HG03175 (cell line): ENCODE measurements around the gene TRIM59.
A peak's percentile ranks its signal among the peaks of the same experiment; 100 is the strongest.

Source experiments
- ATAC-seq: cut with Tn5 transposase; IDR thresholded peaks from one replicate; pipeline ENCODE4 v1.9.1; 2021; ENCODE audit warnings: mild to moderate bottlenecking, moderate library complexity; ENCODE audit not compliant: unreplicated experiment

TRIM59 gene

DNA sequence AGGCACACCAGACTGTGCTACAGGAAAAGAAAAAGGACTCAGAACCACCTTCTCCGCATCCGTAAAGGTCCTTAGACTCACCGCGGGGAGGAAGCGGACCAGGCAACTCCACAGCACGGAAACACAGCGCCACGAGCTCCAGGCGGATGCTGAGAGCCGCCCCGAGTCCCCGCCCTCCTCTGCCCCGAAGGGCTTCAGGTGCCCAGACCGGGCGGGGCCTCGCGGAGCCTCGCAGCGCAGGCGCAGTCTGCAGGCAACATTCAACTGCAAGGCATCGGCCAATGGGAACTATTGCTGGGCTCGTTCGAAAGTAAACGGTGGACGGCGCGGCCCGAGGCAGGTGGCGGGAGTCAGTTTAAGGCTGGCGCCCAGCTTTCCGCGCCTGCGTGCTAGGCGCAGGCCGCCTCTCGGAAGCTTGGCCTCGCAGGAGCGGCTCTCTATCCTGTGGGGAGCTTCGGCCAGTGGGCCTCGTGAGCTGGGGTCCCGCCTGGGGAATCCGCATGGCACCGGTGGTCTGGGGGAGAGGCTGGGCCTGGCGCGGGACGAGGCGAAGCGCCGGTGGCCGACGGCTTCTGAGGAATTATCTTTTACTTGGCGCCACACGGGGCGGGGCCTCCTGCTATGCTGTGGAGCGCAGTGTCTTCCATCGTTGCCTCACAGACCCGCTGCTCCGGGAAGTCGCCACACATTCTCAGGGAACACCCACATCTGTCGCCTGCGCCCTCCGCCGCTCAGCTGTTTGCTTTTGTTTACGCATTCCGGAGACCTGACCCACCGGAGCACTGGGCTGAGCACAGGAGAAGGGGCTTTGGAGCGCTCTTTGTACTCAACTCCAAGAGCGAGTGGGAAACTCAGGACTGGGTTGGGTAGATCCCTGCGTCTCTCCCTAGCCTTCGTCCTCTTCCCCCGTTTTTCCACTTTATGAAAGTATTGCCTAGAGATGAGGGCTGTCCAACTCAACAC is at the start of gene TRIM59:
Gene TRIM59 (minus strand): TSS at position 151 of the 963 bp plus-strand sequence. CDS start 10,603 bp downstream, outside the sequence.
- peak; percentile 96 for ATAC-seq

DNA sequence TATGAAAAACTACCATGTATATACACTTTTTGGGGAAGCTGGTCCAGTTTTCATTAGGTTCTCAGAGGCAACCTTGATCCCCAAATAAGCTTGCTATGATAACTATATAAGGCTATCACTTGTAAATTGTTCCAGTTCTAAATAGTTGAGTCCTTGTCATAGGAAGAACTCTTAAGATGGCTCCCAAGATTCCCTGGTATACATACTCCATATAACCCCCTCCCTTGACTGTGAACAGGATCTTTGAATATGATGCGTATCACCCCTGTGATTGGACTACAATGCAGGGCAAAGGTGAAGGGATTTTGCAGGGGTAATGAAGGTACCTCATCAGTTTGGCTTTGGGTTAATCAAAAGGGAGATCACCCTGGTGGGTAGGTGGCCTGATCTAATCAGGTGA is 48.6 kb upstream of the TRIM59 start:
- no peak for ATAC-seq

DNA sequence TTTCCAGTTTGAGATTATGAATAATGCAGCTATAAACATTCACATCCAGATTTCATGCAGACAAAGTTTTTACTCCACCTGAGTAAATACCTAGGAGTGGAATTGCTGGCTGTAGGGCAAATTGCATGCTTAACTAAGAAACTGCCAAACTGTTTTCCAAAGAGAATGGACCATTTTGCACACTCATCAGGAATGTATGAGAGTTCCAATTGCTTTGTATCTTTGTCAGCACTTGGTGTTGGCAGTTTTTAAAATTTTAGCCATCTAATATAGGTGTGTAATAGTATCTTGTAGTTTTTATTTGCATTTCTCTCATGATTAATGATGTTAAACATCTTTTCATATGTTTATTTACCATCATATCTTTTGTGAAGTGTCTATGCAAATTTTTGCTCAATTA is 40.6 kb upstream of the TRIM59 start:
- ATAC-seq, result no peak

DNA sequence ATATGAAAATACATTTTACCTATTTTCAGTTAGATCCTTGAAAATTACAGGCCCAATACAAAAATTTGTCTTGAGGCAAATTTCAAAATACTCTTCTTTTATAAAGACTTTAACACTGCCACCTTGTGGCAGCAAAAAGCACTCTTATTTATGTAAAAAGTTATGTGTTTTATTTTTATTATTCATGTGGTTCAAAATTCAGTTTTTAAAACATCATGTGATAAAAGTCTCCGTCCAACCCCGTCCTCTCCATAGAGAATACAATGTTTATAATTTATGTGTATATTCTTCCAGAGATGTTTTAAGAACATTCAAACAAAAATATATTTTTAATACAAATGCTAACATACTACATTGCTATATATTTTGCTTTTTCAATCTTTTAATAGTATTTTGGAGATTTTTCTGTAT is 36.9 kb upstream of the TRIM59 start:
- peak; percentile 25 for ATAC-seq

DNA sequence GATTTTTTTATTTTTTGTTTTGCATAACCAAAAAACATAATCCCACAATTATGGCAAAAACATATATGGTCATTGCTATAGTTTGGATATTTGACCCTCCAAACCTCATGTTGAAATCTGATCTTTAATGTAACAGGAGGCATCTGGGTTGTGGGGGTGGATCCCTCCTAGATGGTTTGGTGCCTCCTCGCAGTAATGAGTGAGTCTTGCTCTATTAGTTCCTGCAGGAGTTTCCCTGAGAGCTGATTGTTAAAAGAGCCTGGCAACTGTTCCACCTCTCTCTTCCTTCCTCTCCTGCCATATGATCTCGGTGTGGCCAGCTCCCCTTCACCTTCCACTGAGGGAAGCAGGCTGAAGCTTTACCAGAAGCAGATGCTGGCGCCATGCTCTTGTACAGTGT is 33.2 kb upstream of the TRIM59 start:
- ATAC-seq, result no peak

- no peak for ATAC-seq
Measured at GRCh38 chr3:160481856-160482255, 32.3 kb upstream of the TRIM59 start.

GRCh38 chr3:160480931-160481330 is 31.3 kb upstream of the TRIM59 start:
- ATAC-seq, result no peak

DNA sequence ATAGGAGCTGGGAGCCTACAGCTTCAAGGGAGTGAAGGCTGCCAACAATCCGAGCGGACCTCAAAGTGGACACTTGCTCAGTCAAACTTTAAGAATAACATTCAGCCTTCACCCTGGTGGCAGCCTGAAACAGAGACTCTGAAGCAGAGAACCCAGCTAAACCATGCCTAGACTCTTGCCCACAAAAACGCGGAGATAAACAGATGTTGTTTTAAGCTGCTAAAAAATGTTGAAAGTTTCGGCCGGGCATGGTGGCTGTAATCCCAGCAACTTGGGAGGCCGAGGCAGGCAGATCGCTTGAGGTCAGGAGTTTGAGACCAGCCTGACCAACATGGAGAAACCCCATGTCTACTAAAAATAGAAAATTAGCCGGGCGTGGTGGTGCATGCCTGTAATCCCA is 29.8 kb upstream of the TRIM59 start:
- no peak for ATAC-seq

GRCh38 chr3:160478338-160478737 is 28.8 kb upstream of the TRIM59 start:
- no peak for ATAC-seq

GRCh38 chr3:160477750-160478149 is 28.2 kb upstream of the TRIM59 start:
- ATAC-seq, result no peak

GRCh38 chr3:160475884-160476283 is 26.3 kb upstream of the TRIM59 start:
- no peak for ATAC-seq

DNA sequence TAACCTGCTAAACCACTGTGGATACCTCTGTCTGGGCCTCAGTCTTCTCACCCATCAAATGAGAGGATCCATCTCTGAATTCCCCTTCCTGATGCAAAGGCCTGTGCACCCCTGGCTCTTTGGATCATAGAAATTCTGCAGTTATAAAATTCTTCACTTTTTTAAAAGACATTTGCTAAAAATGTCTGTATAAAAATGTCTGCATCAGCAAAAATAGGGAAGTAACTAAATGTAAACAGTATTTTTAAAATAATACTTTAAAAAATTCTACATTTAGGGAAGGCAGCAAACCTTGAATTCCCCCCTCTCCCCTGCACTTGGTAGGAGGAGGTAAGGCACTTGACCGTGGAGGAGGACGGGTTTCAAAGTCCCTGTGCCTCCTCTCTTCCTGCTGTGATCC is 25.6 kb upstream of the TRIM59 start:
- ATAC-seq, result no peak

- no peak for ATAC-seq
Measured at GRCh38 chr3:160474416-160474838, 24.8 kb upstream of the TRIM59 start.

DNA sequence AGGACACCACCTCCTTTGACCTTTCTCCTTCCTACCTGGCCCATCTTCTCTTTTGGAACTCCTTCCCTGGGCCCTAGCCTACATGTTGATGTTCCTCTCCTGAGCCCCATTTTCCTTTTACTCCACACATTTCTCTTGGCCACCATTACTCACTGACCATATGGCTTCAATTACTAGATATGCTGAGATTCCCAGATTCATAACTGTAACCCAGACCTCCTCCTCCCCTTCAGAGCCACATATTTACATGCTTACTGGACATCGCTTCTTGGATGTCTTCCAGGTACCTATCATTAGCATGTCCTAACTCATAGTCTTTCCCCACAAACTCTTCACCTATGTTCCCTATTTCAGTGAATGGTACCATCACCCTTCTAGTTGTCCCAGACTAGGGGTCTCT is 24.4 kb upstream of the TRIM59 start:
- no peak for ATAC-seq

DNA sequence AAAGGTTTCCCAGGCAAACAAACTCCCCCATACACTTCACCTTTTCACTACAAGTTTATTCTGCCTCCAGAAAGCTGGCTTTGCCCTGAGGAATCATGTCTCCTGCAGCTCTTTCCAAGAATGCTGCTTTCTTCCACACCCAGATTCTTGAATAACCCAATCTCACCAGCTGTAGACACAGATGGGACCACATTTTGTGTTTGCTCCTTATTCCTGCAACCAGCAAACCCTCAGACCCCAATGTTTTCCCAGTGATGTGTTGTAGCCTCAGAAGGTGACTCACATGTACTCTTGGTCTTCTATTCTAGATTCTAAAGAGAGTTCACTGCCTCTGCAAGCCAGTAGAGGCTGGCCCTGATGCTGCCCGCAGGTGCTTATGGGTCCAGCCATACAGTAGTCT is 23.6 kb upstream of the TRIM59 start:
- no peak for ATAC-seq

GRCh38 chr3:160472344-160472743 is 22.8 kb upstream of the TRIM59 start:
- ATAC-seq, result peak; percentile 92

- peak; percentile 62 for ATAC-seq
Measured at GRCh38 chr3:160471892-160472291, 22.3 kb upstream of the TRIM59 start.

GRCh38 chr3:160470181-160470580 is 20.6 kb upstream of the TRIM59 start:
- no peak for ATAC-seq

DNA sequence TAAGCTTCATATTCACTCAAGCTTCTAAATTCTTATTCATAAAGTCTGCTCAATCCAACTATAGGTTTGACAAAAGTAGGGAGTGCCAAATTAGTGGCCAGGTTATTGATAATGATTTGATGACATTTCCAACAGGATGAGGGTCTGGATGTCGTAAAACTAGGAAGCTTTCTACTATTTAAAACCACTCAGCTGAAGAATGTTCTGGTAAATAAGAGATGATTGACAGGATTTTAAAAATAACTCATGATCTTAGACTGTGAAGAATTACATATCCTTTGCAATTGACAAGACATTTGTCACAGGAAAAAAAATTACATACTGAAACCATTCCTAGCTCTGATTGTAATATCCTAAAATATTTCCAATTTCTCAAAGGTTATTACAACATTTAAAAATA is 15.4 kb upstream of the TRIM59 start:
- ATAC-seq, result no peak

- no peak for ATAC-seq
Measured at GRCh38 chr3:160464321-160464720, 14.7 kb upstream of the TRIM59 start.

DNA sequence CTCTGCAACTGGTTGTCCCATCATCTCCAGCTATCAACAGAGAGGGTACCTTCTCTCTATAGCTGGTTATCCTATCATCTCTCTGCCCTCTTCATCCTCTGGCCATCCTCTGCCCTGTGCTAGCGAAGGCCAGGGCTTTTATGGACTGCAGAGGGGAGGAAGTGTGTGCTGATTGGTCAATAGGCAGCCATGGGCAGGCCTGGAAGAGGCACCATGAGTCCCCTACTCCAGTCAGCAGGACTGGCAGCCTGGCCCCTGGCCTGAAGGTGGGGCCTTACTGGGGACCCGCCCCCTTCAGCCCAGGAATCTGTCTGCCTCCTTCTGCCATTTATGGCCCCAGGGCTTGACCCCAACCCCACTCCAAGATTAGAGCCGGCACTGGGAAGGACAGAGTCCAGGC is 10.4 kb upstream of the TRIM59 start:
- ATAC-seq, result no peak

GRCh38 chr3:160459450-160459970 is 9.9 kb upstream of the TRIM59 start:
- no peak for ATAC-seq
